ENCODE data around the gene DCAF12.

DCAF12 gene

DNA sequence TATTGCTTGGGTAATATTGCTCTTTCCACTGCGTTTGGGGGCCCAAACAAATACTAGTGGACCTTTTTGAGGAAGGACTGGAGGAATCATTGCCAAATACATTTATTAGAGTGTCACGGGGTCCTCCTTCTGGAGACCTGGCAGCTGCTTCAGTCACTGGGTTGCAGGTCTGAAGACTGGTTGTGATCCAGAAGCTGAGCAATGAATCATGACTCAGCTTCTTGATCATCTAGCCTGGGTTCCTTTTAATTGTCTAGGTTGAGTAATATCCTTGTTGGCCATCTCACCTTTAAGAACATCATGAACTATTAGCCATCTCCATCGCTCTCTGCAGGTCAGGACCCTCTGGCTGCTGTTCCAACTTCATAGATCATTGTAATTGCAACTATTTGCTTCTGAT is 36.9 kb upstream of the DCAF12 start:
- no peaks in the 10 kb centered on the region for H3K36me3 ChIP-seq (replicated peaks)
- H3K4me3 ChIP-seq (ENCODE audit: low read depth, low read length), result no peak overlapping the region
- H3K27me3 ChIP-seq (replicated peaks), result no peaks in the 10 kb centered on the region
- in situ Hi-C loops (cut with HindIII; ENCODE audit: low pct_ligation_motif_present, low sequenced_read_pairs), result no loop called here
- DNase-seq, result no peak
- no peak overlapping the region for H3K27ac ChIP-seq
- TF ChIP-seq, protein P1, sequence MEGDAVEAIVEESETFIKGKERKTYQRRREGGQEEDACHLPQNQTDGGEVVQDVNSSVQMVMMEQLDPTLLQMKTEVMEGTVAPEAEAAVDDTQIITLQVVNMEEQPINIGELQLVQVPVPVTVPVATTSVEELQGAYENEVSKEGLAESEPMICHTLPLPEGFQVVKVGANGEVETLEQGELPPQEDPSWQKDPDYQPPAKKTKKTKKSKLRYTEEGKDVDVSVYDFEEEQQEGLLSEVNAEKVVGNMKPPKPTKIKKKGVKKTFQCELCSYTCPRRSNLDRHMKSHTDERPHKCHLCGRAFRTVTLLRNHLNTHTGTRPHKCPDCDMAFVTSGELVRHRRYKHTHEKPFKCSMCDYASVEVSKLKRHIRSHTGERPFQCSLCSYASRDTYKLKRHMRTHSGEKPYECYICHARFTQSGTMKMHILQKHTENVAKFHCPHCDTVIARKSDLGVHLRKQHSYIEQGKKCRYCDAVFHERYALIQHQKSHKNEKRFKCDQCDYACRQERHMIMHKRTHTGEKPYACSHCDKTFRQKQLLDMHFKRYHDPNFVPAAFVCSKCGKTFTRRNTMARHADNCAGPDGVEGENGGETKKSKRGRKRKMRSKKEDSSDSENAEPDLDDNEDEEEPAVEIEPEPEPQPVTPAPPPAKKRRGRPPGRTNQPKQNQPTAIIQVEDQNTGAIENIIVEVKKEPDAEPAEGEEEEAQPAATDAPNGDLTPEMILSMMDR (IDR thresholded peaks at IDR 0.05; ENCODE audit: low read depth, low read length, missing control alignments), result no peak

DNA sequence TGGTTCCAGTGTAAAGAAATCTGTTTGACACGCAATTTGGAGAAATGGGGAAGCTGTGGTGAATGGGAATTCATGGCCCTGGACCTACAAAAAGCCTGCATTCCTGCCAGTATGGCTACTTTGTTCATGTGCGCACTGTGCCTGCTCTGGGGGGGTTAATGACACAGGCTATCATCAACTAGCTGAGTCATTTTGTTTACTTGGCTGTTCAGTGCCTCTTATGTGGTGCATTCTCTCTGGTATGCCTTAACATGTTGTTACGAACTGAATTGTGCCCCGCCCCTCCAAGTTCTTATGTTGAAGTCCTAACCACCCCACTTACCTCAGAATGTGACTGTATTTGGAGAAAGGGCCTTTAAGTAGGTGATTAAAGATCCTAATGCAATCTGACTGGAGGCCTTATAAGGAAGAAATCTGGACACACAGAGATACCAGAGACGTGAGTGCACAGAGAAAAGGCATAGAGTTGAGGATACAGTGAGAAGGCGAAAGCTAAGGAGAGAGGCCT is 31.9 kb upstream of the DCAF12 start:
- no peak overlapping the region for H3K4me3 ChIP-seq (ENCODE audit: low read depth, low read length)
- no peaks in the 10 kb centered on the region for H3K36me3 ChIP-seq (replicated peaks)
- no peaks in the 10 kb centered on the region for H3K27me3 ChIP-seq (replicated peaks)
- in situ Hi-C loops (cut with HindIII; ENCODE audit: low pct_ligation_motif_present, low sequenced_read_pairs), result no loop called here
- H3K27ac ChIP-seq, result no peak overlapping the region
- TF ChIP-seq, protein P1 (IDR thresholded peaks at IDR 0.05; ENCODE audit: low read depth, low read length, missing control alignments), result no peak
- DNase-seq, result peak; percentile 69

DNA sequence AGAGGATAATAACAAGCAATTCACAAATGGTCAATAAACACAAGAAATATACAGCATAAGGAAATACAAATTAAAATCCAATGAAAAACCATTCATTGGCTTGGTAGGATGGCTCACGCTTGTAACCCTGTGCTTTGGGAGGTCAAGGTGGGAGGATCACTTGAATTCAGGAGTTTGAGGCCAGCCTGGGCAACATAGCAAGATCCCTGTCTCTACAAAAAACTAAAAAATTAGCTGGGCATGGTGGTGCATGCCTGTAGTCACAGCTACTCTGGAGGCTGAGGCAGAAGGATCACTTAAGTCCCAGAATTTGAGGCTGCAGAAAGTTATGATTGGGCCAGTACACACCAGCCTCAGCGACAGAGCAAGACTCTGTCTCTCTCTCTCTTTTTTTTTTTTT is 31.4 kb upstream of the DCAF12 start:
- in situ Hi-C loops (cut with HindIII; ENCODE audit: low pct_ligation_motif_present, low sequenced_read_pairs), result no loop called here
- Histone ChIP-seq H3K36me3 (replicated peaks) (no peaks in the 10 kb centered on the region), H3K27me3 (replicated peaks) (no peaks in the 10 kb centered on the region), H3K27ac (no peak overlapping the region), H3K4me3 (ENCODE audit: low read depth, low read length) (no peak overlapping the region)
- DNase-seq, result no peak
- TF ChIP-seq, protein P1 (IDR thresholded peaks at IDR 0.05; ENCODE audit: low read depth, low read length, missing control alignments), result no peak

DNA sequence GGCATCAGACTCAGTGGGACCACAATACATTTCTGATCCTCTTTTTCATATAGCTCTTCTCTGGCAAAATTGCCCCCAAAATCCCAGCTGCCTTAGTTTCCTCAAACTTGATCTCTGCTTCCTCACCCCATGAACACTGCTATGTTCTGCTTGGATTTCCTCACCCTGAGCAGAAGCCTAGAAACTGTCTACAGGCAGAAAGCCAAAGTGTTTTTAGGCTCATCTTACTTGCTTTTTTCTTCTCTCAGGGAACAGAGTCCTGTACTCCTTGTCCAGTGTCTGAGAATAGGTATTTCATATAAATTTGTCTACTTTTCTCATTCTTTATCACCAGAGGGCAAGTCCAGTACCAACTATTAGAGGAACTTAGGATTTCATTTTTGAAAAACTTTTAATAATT is 30.8 kb upstream of the DCAF12 start:
- Histone ChIP-seq H3K4me3 (ENCODE audit: low read depth, low read length) (no peak overlapping the region), H3K36me3 (replicated peaks) (no peaks in the 10 kb centered on the region), H3K27me3 (replicated peaks) (no peaks in the 10 kb centered on the region), H3K27ac (no peak overlapping the region)
- no peak for DNase-seq
- in situ Hi-C loops (cut with HindIII; ENCODE audit: low pct_ligation_motif_present, low sequenced_read_pairs), result no loop called here
- TF ChIP-seq, protein P1 (IDR thresholded peaks at IDR 0.05; ENCODE audit: low read depth, low read length, missing control alignments), result no peak

- Histone ChIP-seq H3K27me3 (replicated peaks) (no peaks in the 10 kb centered on the region), H3K27ac (no peak overlapping the region), H3K36me3 (replicated peaks) (no peaks in the 10 kb centered on the region), H3K4me3 (ENCODE audit: low read depth, low read length) (no peak overlapping the region)
- DNase-seq, result no peak
- in situ Hi-C loops (cut with HindIII; ENCODE audit: low pct_ligation_motif_present, low sequenced_read_pairs), result no loop called here
- TF ChIP-seq, protein P1 (IDR thresholded peaks at IDR 0.05; ENCODE audit: low read depth, low read length, missing control alignments), result no peak
Measured at GRCh38 chr9:34154057-34154456, 27.6 kb upstream of the DCAF12 start.

GRCh38 chr9:34151398-34151797 is 24.9 kb upstream of the DCAF12 start:
- in situ Hi-C loops (cut with HindIII; ENCODE audit: low pct_ligation_motif_present, low sequenced_read_pairs), result no loop called here
- TF ChIP-seq, protein P1 (IDR thresholded peaks at IDR 0.05; ENCODE audit: low read depth, low read length, missing control alignments), result no peak
- H3K27ac ChIP-seq, result no peak overlapping the region
- no peak for DNase-seq
- H3K27me3 ChIP-seq (replicated peaks), result no peaks in the 10 kb centered on the region
- H3K36me3 ChIP-seq (replicated peaks), result no peaks in the 10 kb centered on the region
- H3K4me3 ChIP-seq (ENCODE audit: low read depth, low read length), result no peak overlapping the region
